Activated T-helper 1 cell treated with anti-CD3 and anti-CD28 coated beads, Interleukin-2, amount 50 U/mL, for 16 hours (primary cell): Measurements from ENCODE around the gene PCNX3.
A peak's percentile ranks its signal among the peaks of the same experiment; 100 is the strongest.
"Not testable (repeated sequence)": the region's sequence is repeated elsewhere in the genome, so short reads cannot be mapped to it uniquely, and the experiment has no call there.

Source experiments
- DNase-seq, 2 donors: peaks; one replicate each; pipeline ENCODE4 v3.0.0-alpha.2; 2020; ENCODE audit warnings: low read depth in 1 of 2, low spot score in 1 of 2

The PCNX3 gene

DNA sequence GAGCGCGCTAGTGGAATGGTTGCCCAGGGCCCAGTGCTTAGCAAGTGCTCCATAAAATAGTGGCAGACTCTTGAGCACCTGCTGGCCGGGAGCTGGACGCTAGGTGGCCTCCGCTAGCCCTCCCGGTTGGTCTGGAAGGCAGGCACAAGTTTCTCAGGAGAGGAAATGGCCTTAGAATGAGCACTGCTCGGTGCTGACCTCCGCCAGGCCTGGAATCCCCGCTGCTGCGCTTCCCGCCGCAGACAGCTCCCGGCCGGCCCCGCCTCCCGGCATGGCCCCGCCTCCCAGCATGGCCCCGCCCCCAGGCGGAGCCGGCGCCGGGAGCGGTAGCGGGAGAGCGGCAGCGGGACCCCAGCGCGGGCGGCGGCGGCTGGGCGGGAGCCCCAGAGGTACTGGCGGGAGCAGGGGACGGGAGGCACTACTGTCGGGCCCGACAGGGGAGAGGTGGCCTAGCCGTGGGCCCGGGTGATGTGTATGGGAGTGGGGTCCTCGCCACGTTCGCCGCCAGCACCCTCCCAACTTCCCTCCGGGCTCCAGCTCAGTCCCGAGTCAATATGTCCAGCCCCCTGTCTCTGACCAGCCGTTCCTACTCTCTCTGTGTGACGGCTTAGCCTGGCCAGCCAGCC, 22.3 kb downstream of the PCNX3 start, which contains the start of gene SIPA1:
Gene SIPA1, plus strand, starts transcription at position 308 of the 626 bp plus-strand sequence. CDS start 2,821 bp downstream, outside the sequence.
- peak; percentile 47 to 59 for DNase-seq

DNA sequence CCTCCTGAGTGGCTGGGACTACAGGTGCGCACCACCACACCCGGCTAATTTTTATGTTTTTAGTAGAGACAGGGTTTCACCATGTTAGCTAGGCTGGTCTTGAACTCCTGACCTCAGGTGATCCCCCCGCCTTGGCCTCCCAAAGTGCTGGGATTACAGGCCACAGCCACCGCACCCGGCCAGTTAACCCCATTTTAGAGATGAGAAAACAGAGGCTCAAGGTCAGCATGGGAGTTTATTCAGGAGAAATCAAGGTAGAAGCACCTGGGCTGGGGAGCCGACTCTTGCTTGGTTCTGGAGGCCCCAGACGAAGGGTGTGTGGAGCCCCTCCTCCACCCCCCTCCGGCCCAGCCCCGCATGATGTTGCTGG, 23.6 kb downstream of the PCNX3 start:
- not testable (repeated sequence) for DNase-seq

DNA sequence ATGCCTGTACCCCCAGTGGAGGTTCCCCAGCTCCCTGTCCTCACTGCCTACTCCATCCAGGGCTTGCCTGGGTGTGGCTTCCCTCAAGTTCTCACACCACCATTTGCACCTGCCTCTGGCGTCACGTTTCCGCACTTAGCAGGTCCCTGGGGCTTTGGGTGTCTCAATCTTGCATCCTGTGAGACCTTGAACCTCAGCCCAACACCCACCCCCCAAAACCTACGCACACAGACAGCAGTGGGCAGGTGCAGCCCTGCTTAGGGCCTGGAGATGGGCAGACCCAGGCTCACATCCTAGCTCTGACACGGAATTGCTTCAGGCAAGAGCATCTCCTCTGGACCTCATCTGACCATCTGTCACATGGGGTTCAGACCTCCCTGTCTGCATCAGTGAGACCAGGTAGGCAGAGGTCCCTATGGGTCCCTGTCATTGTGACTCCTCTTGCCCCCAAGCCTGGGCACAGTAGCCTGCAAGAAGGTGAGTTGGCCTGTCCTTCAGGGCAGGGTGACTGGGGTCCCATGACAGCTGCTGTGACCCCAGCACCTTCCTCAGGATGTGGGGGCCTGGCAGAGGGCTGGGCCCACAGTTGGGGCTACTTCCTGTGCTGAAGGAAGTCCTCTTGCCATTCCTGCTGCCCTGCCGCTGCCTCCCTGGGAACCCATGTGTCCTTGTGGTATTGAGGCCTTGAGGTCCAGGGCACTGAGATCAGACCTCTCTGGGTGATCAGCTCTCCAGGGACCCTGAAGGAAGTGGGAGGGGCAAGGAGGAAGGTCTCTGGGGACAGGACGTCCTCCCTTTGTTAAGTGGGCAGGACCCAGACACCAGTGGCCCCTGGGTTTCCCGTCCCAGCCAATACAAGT, 24.3 kb downstream of the PCNX3 start:
- DNase-seq, result peak; percentile 44 to 49

- no peak for DNase-seq
Observed at GRCh38 chr11:65640483-65641296, 25.1 kb downstream of the PCNX3 start.

- no peak for DNase-seq
Observed at GRCh38 chr11:65641297-65642013, 25.9 kb downstream of the PCNX3 start.

GRCh38 chr11:65642014-65642671, 26.6 kb downstream of the PCNX3 start:
- DNase-seq, result no peak

DNA sequence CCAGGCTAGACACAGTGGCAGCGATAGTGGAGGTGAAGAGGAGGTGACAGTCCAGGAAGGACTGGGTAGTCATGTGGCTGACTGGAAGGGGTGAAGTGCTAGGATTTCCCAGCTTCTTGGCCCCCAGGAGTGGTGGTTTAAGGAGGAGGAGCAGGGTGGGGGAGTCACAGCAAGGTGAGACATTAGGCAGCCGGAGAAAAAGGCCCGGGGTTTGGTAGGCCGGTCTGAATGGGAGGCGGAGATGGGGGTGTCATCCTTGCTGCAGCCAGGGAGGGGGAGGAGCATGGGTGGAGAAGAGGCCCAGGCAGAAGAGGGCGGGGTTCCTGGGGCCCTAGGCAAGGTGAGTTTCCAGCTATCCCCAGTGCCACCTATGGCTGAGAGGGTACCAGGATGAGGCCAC, 28.4 kb downstream of the PCNX3 start:
- no peak for DNase-seq

DNA sequence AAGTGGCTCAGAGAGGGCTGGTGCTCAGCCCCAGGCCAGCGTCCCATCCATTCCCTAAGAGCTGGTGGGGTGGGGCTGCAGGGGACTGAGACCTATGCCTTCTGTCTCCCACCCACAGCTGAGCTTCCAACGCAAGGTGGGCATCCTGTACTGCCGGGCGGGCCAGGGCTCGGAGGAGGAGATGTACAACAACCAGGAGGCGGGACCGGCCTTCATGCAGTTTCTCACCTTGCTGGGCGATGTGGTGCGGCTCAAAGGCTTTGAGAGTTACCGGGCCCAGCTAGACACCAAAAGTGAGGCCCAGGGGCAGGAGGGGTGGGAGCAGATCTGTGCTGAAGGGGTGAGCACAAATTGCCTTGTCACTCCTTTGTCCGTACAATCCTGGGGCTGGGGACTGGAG, 29.3 kb downstream of the PCNX3 start:
- no peak for DNase-seq

- DNase-seq, result no peak
Observed at GRCh38 chr11:65645710-65646109, 30.1 kb downstream of the PCNX3 start.

DNA sequence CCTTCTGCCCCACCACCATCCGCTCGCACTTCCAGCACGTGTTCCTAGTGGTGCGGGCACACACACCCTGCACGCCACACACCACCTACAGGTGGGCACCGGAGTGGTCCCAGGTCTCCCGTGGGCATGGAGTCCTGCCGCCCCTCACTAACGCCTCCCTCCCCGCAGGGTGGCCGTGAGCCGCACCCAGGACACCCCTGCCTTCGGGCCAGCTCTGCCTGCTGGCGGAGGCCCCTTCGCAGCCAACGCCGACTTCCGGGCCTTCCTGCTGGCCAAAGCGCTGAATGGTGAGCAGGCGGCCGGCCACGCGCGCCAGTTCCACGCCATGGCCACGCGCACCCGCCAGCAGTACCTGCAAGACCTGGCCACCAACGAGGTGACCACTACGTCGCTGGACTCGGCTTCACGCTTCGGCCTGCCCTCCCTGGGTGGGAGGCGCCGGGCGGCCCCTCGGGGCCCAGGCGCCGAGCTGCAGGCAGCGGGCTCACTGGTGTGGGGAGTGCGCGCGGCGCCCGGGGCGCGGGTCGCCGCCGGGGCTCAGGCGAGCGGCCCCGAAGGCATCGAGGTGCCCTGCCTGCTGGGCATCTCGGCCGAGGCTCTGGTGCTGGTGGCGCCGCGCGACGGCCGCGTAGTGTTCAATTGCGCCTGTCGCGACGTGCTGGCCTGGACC, 30.8 kb downstream of the PCNX3 start:
- no peak for DNase-seq

GRCh38 chr11:65646958-65647701, 31.6 kb downstream of the PCNX3 start:
- no peak for DNase-seq

- DNase-seq, result no peak
Observed at GRCh38 chr11:65648997-65649493, 33.5 kb downstream of the PCNX3 start.

- no peak for DNase-seq
Observed at GRCh38 chr11:65649656-65650546, 34.3 kb downstream of the PCNX3 start.

DNA sequence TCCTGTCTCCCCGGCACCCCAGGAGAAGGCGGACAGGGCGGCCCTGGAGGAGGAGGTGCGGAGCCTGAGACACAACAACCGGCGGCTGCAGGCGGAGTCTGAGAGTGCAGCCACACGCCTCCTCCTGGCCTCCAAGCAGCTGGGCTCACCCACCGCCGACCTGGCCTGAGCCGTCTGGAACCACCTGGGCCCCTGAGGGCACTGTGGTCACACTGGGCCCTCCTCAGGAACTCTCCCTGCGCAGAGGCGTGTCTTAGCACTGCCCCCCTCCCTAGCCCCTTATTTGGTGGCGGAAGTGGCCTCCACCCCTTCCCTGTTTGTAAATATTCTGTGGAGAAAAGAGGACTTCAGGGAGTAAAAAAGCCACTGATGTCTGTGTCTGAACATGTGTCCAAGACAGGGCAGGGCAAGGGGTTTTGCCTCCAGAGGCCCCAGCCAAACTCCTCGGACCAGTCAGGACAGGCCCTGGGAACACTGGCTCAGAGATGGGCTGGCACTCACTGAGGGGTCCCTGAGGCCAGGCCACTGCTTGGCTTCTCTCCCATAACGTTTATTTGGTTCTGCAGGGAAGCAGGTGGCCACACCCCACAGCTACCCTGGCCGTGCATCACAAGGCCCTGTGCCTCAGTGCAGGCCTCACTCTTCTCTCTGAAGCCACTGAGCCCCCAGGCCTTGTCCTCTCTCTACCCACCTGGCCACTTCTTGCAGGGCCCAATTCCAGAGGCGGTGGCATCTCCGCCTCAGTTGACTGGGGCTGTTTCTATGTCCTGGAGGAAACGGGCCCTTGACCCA, 35.2 kb downstream of the PCNX3 start:
- no peak for DNase-seq

- DNase-seq, result no peak
Observed at GRCh38 chr11:65651339-65651588, 35.7 kb downstream of the PCNX3 start.

DNA sequence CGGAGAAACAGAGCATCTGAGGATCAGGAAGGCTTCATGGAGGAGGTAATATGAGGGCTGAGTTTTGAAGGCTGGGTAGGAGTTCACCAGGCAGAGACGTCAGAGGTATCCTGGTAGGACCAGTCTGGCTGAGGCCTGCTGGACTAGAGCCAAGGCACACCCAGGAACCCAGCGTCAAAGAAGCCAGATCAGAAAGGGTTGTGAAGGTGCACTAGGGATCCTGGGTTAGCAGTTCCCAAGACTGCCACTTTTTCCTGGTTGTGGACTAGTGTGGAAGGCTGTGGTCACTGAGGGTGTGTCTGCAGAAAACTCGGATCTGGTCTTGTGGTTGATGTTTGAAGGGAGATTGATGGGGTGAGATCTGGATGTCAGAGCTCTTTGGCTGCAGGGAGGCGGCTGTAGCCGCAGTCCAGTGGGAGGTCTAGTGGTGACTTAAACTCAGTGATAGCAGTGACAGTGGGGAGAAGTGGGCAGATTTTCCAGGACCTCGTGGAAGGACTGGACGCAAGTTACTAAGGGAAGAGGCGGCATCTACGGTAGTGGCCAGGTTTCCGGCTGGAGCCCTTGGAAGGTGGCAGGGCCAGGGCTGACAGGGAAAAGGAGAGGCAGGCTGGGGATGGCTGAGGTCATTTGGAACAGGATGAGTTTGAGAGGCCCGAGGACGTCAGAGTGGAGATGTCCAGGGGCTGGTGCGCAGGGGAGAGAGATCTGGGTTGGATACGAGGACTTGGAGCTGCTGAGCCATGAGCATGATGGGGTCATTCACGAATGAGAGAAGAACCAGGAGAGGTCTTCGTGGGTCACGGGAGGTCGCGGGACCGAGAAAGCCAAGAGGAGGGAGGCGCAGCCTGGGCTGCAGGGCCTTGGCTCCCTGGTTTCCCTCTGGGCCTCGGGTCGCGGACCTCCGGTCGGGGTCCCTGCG, 36.3 kb downstream of the PCNX3 start:
- DNase-seq, result no peak
